NOMO-1 (cell line): ENCODE measurements around the gene RNF8.
A peak's percentile ranks its signal among the peaks of the same experiment; 100 is the strongest.
"Not testable (repeated sequence)": the region's sequence is repeated elsewhere in the genome, so short reads cannot be mapped to it uniquely, and the experiment has no call there.

Experiments
- DNase-seq, 2 experiments: peaks; one replicate each; lab custom pipeline; 2025; ENCODE audit not compliant: unreplicated experiment in 2 of 2; lab: John Stamatoyannopoulos, UW

Gene RNF8

GRCh38 chr6:37393381-37393929 lies 39.7 kb downstream of the RNF8 start:
- no peak for DNase-seq

- DNase-seq, result no peak
Measured at GRCh38 chr6:37396571-37397180, 42.9 kb downstream of the RNF8 start.

- DNase-seq, result no peak
Measured at GRCh38 chr6:37399131-37399530, 45.3 kb downstream of the RNF8 start.

- no peak for DNase-seq
Measured at GRCh38 chr6:37399795-37400490, 46.2 kb downstream of the RNF8 start.

- DNase-seq, result not testable (repeated sequence)
Measured at GRCh38 chr6:37401658-37402057, 47.9 kb downstream of the RNF8 start.

- DNase-seq, result no peak
Measured at GRCh38 chr6:37406726-37407341, 53.1 kb downstream of the RNF8 start.

- no peak for DNase-seq
Measured at GRCh38 chr6:37407948-37408347, 54.2 kb downstream of the RNF8 start.

GRCh38 chr6:37409501-37409900 lies 55.7 kb downstream of the RNF8 start:
- no peak for DNase-seq

GRCh38 chr6:37417393-37417792 lies 63.6 kb downstream of the RNF8 start:
- no peak for DNase-seq

GRCh38 chr6:37418722-37419121 lies 64.9 kb downstream of the RNF8 start:
- no peak for DNase-seq

GRCh38 chr6:37426058-37426944 lies 72.5 kb downstream of the RNF8 start:
- DNase-seq, result no peak

- DNase-seq, result no peak
Measured at GRCh38 chr6:37426945-37427510, 73.2 kb downstream of the RNF8 start.

GRCh38 chr6:37429352-37429750 lies 75.6 kb downstream of the RNF8 start:
- DNase-seq, result no peak

GRCh38 chr6:37432590-37432915 lies 78.8 kb downstream of the RNF8 start:
- no peak for DNase-seq

GRCh38 chr6:37432916-37433656 lies 79.3 kb downstream of the RNF8 start, which contains the start of gene CMTR1:
Gene CMTR1 (plus strand): TSS chr6:37433221. CDS start chr6:37435630, 2,409 bp downstream.
- peak; percentile 93 to 95 for DNase-seq

GRCh38 chr6:37433657-37434271 lies 80.0 kb downstream of the RNF8 start:
- peak; percentile 21 to 43 for DNase-seq

- no peak for DNase-seq
Measured at GRCh38 chr6:37435373-37435772, 81.6 kb downstream of the RNF8 start.

- DNase-seq, result no peak
Measured at GRCh38 chr6:37435816-37436215, 82.0 kb downstream of the RNF8 start.

- DNase-seq, result no peak
Measured at GRCh38 chr6:37438930-37439329, 85.1 kb downstream of the RNF8 start.
